ENCODE results near the gene PTPN11. TPM values are rescaled to one million over a fixed set of nuclear protein-coding genes. Genes with fewer than 3 reads are reported as not detected.
A peak's percentile ranks its signal among the peaks of the same experiment; 100 is the strongest.

PTPN11 gene
- total RNA-seq, 1 donor from 2014 or later = 92.1 TPM

DNA sequence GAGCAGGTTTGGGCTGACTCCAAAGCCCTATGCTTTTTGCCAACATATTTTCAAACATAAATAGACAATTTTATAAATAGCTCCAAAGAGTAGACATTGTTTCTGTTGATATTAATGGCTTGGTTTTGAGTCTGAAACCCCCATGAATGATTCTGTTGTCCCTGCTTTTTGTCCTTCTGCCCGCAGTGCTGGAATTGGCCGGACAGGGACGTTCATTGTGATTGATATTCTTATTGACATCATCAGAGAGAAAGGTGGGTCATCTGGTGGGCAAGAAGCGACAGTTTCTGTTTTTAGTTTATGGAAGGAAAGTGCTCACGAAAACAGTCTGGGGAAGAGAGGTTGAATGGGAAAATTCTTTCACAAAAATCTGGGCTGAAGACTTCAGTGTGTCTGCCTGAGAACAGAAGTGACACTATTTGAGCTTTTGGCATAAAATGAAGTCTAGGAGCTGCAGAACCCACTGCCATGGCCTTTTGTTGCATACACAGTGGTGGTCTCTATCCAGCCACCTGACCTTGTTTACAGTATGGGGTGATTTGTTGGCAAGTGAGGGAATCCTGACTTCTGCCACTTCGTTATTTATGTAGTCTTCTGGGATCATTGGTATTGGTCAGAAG lies 69.6 kb downstream of the PTPN11 start:
- no peak for DNase-seq (ENCODE audit: low read depth, low spot score)
- Mint-ChIP-seq H3K36me3 (ENCODE audit: low read depth) (peaks cover 30% of the 10 kb centered on the region), H3K9me3 (no peaks in the 10 kb centered on the region), H3K4me3 (no peak overlapping the region), H3K4me1 (no peaks in the 10 kb centered on the region), H3K27ac (ENCODE audit: unreplicated experiment) (no peak overlapping the region), H3K27me3 (ENCODE audit: low read depth) (no peaks in the 10 kb centered on the region)
- TF ChIP-seq, protein P1, sequence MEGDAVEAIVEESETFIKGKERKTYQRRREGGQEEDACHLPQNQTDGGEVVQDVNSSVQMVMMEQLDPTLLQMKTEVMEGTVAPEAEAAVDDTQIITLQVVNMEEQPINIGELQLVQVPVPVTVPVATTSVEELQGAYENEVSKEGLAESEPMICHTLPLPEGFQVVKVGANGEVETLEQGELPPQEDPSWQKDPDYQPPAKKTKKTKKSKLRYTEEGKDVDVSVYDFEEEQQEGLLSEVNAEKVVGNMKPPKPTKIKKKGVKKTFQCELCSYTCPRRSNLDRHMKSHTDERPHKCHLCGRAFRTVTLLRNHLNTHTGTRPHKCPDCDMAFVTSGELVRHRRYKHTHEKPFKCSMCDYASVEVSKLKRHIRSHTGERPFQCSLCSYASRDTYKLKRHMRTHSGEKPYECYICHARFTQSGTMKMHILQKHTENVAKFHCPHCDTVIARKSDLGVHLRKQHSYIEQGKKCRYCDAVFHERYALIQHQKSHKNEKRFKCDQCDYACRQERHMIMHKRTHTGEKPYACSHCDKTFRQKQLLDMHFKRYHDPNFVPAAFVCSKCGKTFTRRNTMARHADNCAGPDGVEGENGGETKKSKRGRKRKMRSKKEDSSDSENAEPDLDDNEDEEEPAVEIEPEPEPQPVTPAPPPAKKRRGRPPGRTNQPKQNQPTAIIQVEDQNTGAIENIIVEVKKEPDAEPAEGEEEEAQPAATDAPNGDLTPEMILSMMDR (conservative IDR thresholded peaks at IDR 0.05) = no peak

DNA sequence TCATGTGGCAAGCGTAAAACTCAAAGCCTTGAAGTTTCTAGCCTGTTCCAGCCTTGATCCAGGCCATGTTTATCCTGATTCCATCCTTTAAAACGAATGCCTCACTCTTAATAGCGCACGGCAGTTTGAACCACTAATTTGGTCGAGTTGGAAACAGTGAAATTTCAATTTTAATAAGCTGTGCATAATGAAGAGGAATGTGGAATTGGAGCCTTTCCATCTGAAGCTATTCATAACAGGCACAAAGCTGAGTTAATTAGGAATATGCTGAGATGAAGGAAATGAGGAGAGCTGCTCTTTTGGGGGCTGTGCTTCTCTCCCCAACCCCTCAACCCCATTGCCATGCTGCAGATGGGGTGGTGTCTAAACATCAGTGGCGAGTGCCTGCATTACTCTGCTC lies 70.7 kb downstream of the PTPN11 start:
- H3K27ac Mint-ChIP-seq (ENCODE audit: unreplicated experiment) = no peak overlapping the region
- DNase-seq (ENCODE audit: low read depth, low spot score) = no peak
- peaks cover 28% of the 10 kb centered on the region for H3K36me3 Mint-ChIP-seq (ENCODE audit: low read depth)
- TF ChIP-seq, protein P1 (conservative IDR thresholded peaks at IDR 0.05) = no peak
- no peaks in the 10 kb centered on the region for H3K4me1 Mint-ChIP-seq
- H3K27me3 Mint-ChIP-seq (ENCODE audit: low read depth) = no peaks in the 10 kb centered on the region
- H3K4me3 Mint-ChIP-seq = no peak overlapping the region
- no peaks in the 10 kb centered on the region for H3K9me3 Mint-ChIP-seq

DNA sequence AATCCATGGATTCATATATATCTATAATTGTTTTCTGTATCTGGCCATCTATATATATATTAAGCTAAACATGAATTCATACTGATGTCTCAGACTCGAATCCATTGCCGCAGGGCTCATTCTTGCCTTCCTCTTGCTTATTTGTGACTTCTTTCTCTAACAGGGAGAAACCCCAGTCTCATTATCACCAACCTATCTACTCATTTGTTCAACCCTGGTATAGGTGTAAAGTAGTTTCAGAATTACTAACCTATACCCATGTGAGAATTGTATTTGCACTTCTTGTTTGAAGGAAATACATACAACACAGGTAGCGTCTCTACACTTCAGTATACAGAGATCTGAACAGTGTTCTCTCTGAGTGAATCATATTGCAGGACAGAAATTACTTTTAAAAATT lies 77.7 kb downstream of the PTPN11 start:
- Mint-ChIP-seq H3K4me1 (peaks cover 4% of the 10 kb centered on the region), H3K4me3 (no peak overlapping the region), H3K9me3 (no peaks in the 10 kb centered on the region), H3K27me3 (ENCODE audit: low read depth) (no peaks in the 10 kb centered on the region), H3K27ac (ENCODE audit: unreplicated experiment) (no peak overlapping the region), H3K36me3 (ENCODE audit: low read depth) (peaks cover 34% of the 10 kb centered on the region)
- no peak for DNase-seq (ENCODE audit: low read depth, low spot score)
- TF ChIP-seq, protein P1 (conservative IDR thresholded peaks at IDR 0.05) = no peak

DNA sequence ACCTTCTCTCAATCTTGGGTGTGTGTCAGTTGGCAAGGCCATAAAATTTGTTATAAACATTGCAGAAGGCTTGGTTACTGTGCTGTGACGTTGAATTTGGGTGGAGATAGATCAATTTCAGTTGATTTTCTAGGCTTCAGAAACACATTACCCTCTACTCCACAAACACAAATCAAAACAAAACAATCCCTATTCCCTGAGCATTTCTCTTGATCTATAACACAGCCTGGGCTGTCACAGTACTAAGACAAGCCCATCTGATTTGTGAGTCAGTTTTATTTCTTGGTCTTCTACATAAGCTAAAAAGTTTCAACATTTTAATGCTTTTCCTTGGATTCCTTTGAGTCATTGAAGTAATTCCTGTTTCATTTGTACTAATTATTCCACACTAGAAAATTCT lies 79.8 kb downstream of the PTPN11 start:
- Mint-ChIP-seq H3K4me3 (no peak overlapping the region), H3K4me1 (peaks cover 4% of the 10 kb centered on the region), H3K9me3 (no peaks in the 10 kb centered on the region), H3K27ac (ENCODE audit: unreplicated experiment) (peak overlapping the region; percentile 24), H3K27me3 (ENCODE audit: low read depth) (no peaks in the 10 kb centered on the region), H3K36me3 (ENCODE audit: low read depth) (peaks cover 29% of the 10 kb centered on the region)
- no peak for DNase-seq (ENCODE audit: low read depth, low spot score)
- TF ChIP-seq, protein P1 (conservative IDR thresholded peaks at IDR 0.05) = no peak

DNA sequence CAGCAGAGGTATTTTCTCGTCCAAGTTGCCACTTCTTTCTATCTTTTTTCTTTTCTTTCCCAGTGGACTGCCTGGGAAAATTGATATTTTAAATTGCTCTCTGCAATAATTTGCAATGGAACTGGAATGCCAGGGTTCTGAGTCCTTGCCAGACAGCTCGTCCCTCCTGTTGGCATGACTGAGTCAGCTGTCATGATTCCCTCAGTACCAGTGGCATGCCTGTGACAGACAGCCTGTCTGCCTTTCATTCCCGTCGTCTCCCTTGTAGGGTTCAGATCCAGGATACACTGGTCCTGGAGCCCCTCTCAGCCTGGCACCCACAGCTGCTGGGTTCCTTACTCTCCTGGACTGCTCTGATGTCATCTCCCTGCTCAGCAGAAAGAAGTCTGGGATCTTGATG lies 84.8 kb downstream of the PTPN11 start:
- H3K4me1 Mint-ChIP-seq = no peaks in the 10 kb centered on the region
- no peak overlapping the region for H3K4me3 Mint-ChIP-seq
- H3K9me3 Mint-ChIP-seq = no peaks in the 10 kb centered on the region
- H3K36me3 Mint-ChIP-seq (ENCODE audit: low read depth) = peaks cover 32% of the 10 kb centered on the region
- no peaks in the 10 kb centered on the region for H3K27me3 Mint-ChIP-seq (ENCODE audit: low read depth)
- peak overlapping the region; percentile 75 for H3K27ac Mint-ChIP-seq (ENCODE audit: unreplicated experiment)
- TF ChIP-seq, protein P1 (conservative IDR thresholded peaks at IDR 0.05) = no peak
- no peak for DNase-seq (ENCODE audit: low read depth, low spot score)

Measured in neural crest cell (in vitro differentiated cells).